SK-N-SH (cell line): ENCODE results near the gene MACROD1.

Experiments
- CTCF ChIP-seq: fragments of 200-600 bp; sonication (generic); IDR thresholded peaks from 2 replicates; pipeline ENCODE4 v1.6.1; 2017; ENCODE audit warnings: antibody characterized with exemption, mild to moderate bottlenecking, moderate library complexity
- EP300 ChIP-seq, 2 experiments: IDR thresholded peaks; 2 replicates each; pipeline versions ENCODE4 v1.4.0 to v1.6.1; 2012; ENCODE audit warnings: borderline replicate concordance in 1 of 2, low read depth in 1 of 2, low read length in 1 of 2
- FOXJ3 ChIP-seq: sonication (generic); formaldehyde crosslinking; IDR thresholded peaks from 2 replicates; pipeline ENCODE4 v1.5.1; 2020; ENCODE audit warnings: mild to moderate bottlenecking, missing genetic modification reagents
- MAX ChIP-seq: IDR thresholded peaks from 2 replicates; pipeline ENCODE4 v1.4.0; 2012; ENCODE audit warnings: low read depth
- MXI1 ChIP-seq: IDR thresholded peaks from 2 replicates; pipeline ENCODE4 v1.6.1; 2012; ENCODE audit warnings: mild to moderate bottlenecking, low read depth, low read length, improper control_type of control experiment
- NFIC ChIP-seq: IDR thresholded peaks from 2 replicates; pipeline ENCODE4 v1.4.0; 2012; ENCODE audit warnings: borderline replicate concordance
- POLR2AphosphoS5 ChIP-seq: IDR thresholded peaks from 2 replicates; pipeline ENCODE4 v1.6.1; 2012; ENCODE audit warnings: low read depth, low read length
- RAD21 ChIP-seq: IDR thresholded peaks from 2 replicates; pipeline ENCODE4 v1.6.1; 2012; ENCODE audit warnings: mild to moderate bottlenecking, low read length
- REST ChIP-seq: IDR thresholded peaks from 2 replicates; pipeline ENCODE4 v1.6.1; 2012; ENCODE audit warnings: mild to moderate bottlenecking, low read depth, low read length, moderate library complexity
- RXRA ChIP-seq: IDR thresholded peaks from 2 replicates; pipeline ENCODE4 v1.4.0; 2012; ENCODE audit warnings: low read depth, mild to moderate bottlenecking, borderline replicate concordance
- TAF1 ChIP-seq: IDR thresholded peaks from 2 replicates; pipeline ENCODE4 v1.6.1; 2012; ENCODE audit warnings: low read depth, mild to moderate bottlenecking, low read length, moderate library complexity, borderline replicate concordance
- USF1 ChIP-seq: IDR thresholded peaks from 2 replicates; pipeline ENCODE4 v1.4.0; 2012; ENCODE audit warnings: low read depth, borderline replicate concordance
- YY1 ChIP-seq: IDR thresholded peaks from 2 replicates; pipeline ENCODE4 v1.4.0; 2012; ENCODE audit warnings: low read depth, mild to moderate bottlenecking
- TF ChIP-seq, protein P1 (sequence below): fragments of 150-350 bp; IDR thresholded peaks from 2 replicates; pipeline ENCODE4 v1.6.1; 2017; ENCODE audit warnings: antibody characterized with exemption, low read length, low read depth, borderline replicate concordance

GRCh38 chr11:63998558-63999348 lies 167.2 kb downstream of the MACROD1 start:
- TF ChIP-seq CTCF (no peak), YY1 (no peak), NFIC (no peak), POLR2AphosphoS5 (no peak), TAF1 (no peak), MXI1 (no peak), RAD21 (no peak), RXRA (no peak), USF1 (no peak), MAX (no peak), EP300 (IDR thresholded peaks at IDR 0.05; ENCODE audit: borderline replicate concordance in 1 of 2, low read depth in 1 of 2, low read length in 1 of 2) (no peak), FOXJ3 (no peak), REST (no peak)
- TF ChIP-seq, protein P1, sequence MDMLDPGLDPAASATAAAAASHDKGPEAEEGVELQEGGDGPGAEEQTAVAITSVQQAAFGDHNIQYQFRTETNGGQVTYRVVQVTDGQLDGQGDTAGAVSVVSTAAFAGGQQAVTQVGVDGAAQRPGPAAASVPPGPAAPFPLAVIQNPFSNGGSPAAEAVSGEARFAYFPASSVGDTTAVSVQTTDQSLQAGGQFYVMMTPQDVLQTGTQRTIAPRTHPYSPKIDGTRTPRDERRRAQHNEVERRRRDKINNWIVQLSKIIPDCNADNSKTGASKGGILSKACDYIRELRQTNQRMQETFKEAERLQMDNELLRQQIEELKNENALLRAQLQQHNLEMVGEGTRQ: no peak
